HepG2 (cell line): Measurements from ENCODE around the gene SLC9A4. TPM values are rescaled to one million over a fixed set of nuclear protein-coding genes. Genes with fewer than 3 reads are reported as not detected.

Experiments used
- ATAC-seq: fragments of 200-7000 bp; cut with Tn5 transposase; 3 replicates; pipeline ENCODE4 v1.9.1; 2020; ENCODE audit warnings: mild to moderate bottlenecking, moderate library complexity
- BruUV-seq: library from RNA; stranded (reverse); fragments of 400-500 nt; replicated peaks from 2 replicates; lab custom pipeline; 2021; lab: Mats Ljungman, UMichigan
- CTCF ChIA-PET: fragments of 300-600 bp; formaldehyde crosslinking; extraction: SDS; loops from one replicate; lab custom pipeline; 2021; ENCODE audit warnings: low total read pairs, inconsistent platforms, low intra/inter-chr PET ratio; lab: Yijun Ruan, JAX
- POLR2A ChIA-PET: fragments of 350-600 bp; sonication (Branson Sonifier 250); formaldehyde crosslinking; loops from one replicate; lab custom pipeline; 2020; ENCODE audit warnings: antibody characterized with exemption, inconsistent platforms; lab: Yijun Ruan, JAX
- DNase-seq: peaks from one replicate; pipeline ENCODE4 v3.0.0-alpha.2; 2015; ENCODE audit warnings: low spot score
- FAIRE-seq: peaks from 3 replicates; lab custom pipeline; 2011; peaks lifted over from hg19 to GRCh38; lab: Jason Lieb, UNC
- H2AFZ ChIP-seq: one replicate; pipeline ENCODE4 v1.6.1; 2011; ENCODE audit warnings: low read length, inconsistent platforms
- H3K27ac ChIP-seq: fragments of 300-600 bp; 3 replicates; pipeline ENCODE4 v1.8.0; 2011; ENCODE audit warnings: mixed run types, mild to moderate bottlenecking, mixed read lengths, low read length, inconsistent platforms; ENCODE audit not compliant: insufficient read depth; ENCODE audit errors: extremely low read length
- H3K27me3 ChIP-seq, 2 experiments: fragments of 200-600 bp in 1 of 2; 2 replicates in 1 of 2; 3 replicates in 1 of 2; pipeline versions ENCODE4 v1.6.0 to v1.8.0; 2011; ENCODE audit warnings: low read length in 2 of 2, mild to moderate bottlenecking in 2 of 2, moderate library complexity in 2 of 2, inconsistent platforms in 1 of 2; ENCODE audit not compliant: insufficient read depth in 2 of 2, control insufficient read depth in 1 of 2
- H3K36me3 ChIP-seq, 2 experiments: fragments of 200-600 bp in 1 of 2; replicated peaks in 1 of 2; 2 replicates in 1 of 2; 3 replicates in 1 of 2; pipeline versions ENCODE4 v1.5.1 to v1.8.0; 2011; ENCODE audit warnings: low read length in 2 of 2, inconsistent platforms in 1 of 2; ENCODE audit not compliant: insufficient read depth in 2 of 2, control insufficient read depth in 1 of 2
- H3K4me1 ChIP-seq: 2 replicates; pipeline ENCODE4 v1.5.1; 2012; ENCODE audit warnings: low read length, inconsistent platforms; ENCODE audit not compliant: insufficient read depth
- H3K4me2 ChIP-seq: 2 replicates; pipeline ENCODE4 v1.6.0; 2011; ENCODE audit warnings: low read depth, low read length, inconsistent platforms
- H3K4me3 ChIP-seq, 3 experiments: fragments of 200-600 bp in 1 of 3; sonication (generic), shearing (Covaris generic) in 1 of 3; replicated peaks in 1 of 3; 2 replicates each; pipeline ENCODE4 v1.5.1; 2011 to 2016; ENCODE audit warnings: low read length in 3 of 3, inconsistent platforms in 2 of 3, low read depth in 2 of 3, mild to moderate bottlenecking in 2 of 3, control low read depth in 1 of 3, mixed read lengths in 1 of 3; ENCODE audit not compliant: insufficient read depth in 1 of 3
- H3K79me2 ChIP-seq: one replicate; pipeline ENCODE4 v1.6.1; 2011; ENCODE audit warnings: low read length, inconsistent platforms; ENCODE audit not compliant: insufficient read depth
- H3K9ac ChIP-seq: 2 replicates; pipeline ENCODE4 v1.6.0; 2011; ENCODE audit warnings: mild to moderate bottlenecking, low read depth, low read length, inconsistent platforms; ENCODE audit not compliant: insufficient read depth
- H3K9me3 ChIP-seq: 2 replicates; pipeline ENCODE4 v1.5.1; 2012; ENCODE audit warnings: mild to moderate bottlenecking, low read length
- H4K20me1 ChIP-seq: 2 replicates; pipeline ENCODE4 v1.6.0; 2011; ENCODE audit warnings: inconsistent platforms, mild to moderate bottlenecking, low read length, moderate library complexity; ENCODE audit not compliant: insufficient read depth
- ARNT2 ChIP-seq: sonication (generic); formaldehyde crosslinking; IDR thresholded peaks from 2 replicates; pipeline ENCODE4 v1.8.0; 2022; ENCODE audit warnings: mild to moderate bottlenecking, low read depth, missing genetic modification reagents, moderate library complexity
- DR1 ChIP-seq: sonication (generic); formaldehyde crosslinking; IDR thresholded peaks from 2 replicates; pipeline ENCODE4 v1.8.0; 2021; ENCODE audit warnings: mild to moderate bottlenecking, missing genetic modification reagents, inconsistent platforms
- FOSL1 ChIP-seq: sonication (generic); formaldehyde crosslinking; IDR thresholded peaks from 2 replicates; pipeline ENCODE4 v1.9.0; 2021; ENCODE audit warnings: missing genetic modification reagents, borderline replicate concordance
- HDAC6 ChIP-seq: fragments of 200-600 bp; sonication (generic); IDR thresholded peaks from 2 replicates; pipeline ENCODE4 v1.7.0; 2017; ENCODE audit warnings: mild to moderate bottlenecking, antibody characterized with exemption, low read length, low read depth
- HHEX ChIP-seq: IDR thresholded peaks from 2 replicates; pipeline ENCODE4 v1.6.1; 2016; ENCODE audit warnings: control low read depth
- HMGA1 ChIP-seq: sonication (generic); formaldehyde crosslinking; conservative IDR thresholded peaks from 2 replicates; pipeline ENCODE4 v1.4.0; 2020; ENCODE audit warnings: missing genetic modification reagents
- NFE2L1 ChIP-seq: sonication (generic); formaldehyde crosslinking; IDR thresholded peaks from 2 replicates; pipeline ENCODE4 v1.4.0; 2020; ENCODE audit warnings: missing genetic modification reagents, mild to moderate bottlenecking, borderline replicate concordance
- RCOR2 ChIP-seq: IDR thresholded peaks from 2 replicates; pipeline ENCODE4 v1.6.1; 2016; ENCODE audit warnings: missing biosample characterization, missing genetic modification reagents
- SSRP1 ChIP-seq: IDR thresholded peaks from 2 replicates; pipeline ENCODE4 v1.6.1; 2016; ENCODE audit warnings: control low read depth
- TBP ChIP-seq: sonication (generic); formaldehyde crosslinking; IDR thresholded peaks from 2 replicates; pipeline ENCODE4 v1.5.0; 2020; ENCODE audit warnings: missing genetic modification reagents
- ZEB1 ChIP-seq: IDR thresholded peaks from 2 replicates; pipeline ENCODE4 v1.6.1; 2012; ENCODE audit warnings: mild to moderate bottlenecking, low read depth, inconsistent platforms; ENCODE audit not compliant: insufficient replicate concordance
- ZNF317 ChIP-seq: sonication (generic); formaldehyde crosslinking; IDR thresholded peaks from 2 replicates; pipeline ENCODE4 v1.5.0; 2020; ENCODE audit warnings: mild to moderate bottlenecking, missing genetic modification reagents
- ZNF337 ChIP-seq: sonication (generic); formaldehyde crosslinking; IDR thresholded peaks from 2 replicates; pipeline ENCODE4 v1.5.1; 2020; ENCODE audit warnings: missing genetic modification reagents, low read depth, mild to moderate bottlenecking, borderline replicate concordance
- ZNF33B ChIP-seq: sonication (generic); formaldehyde crosslinking; IDR thresholded peaks from 2 replicates; pipeline ENCODE4 v1.5.1; 2020; ENCODE audit warnings: mild to moderate bottlenecking, missing genetic modification reagents
- ZNF367 ChIP-seq: sonication (generic); formaldehyde crosslinking; IDR thresholded peaks from 2 replicates; pipeline ENCODE4 v1.4.0; 2020; ENCODE audit warnings: missing genetic modification reagents, borderline replicate concordance
- ZNF773 ChIP-seq: sonication (generic); formaldehyde crosslinking; IDR thresholded peaks from 2 replicates; pipeline ENCODE4 v1.4.0; 2020; ENCODE audit warnings: missing genetic modification reagents, borderline replicate concordance
- ZSCAN20 ChIP-seq: sonication (generic); formaldehyde crosslinking; IDR thresholded peaks from 2 replicates; pipeline ENCODE4 v1.4.0; 2020; ENCODE audit warnings: missing genetic modification reagents, mild to moderate bottlenecking, borderline replicate concordance
- WGBS: methylation state at CpG from one replicate; pipeline ENCODE4 v1.1.6; 2017; ENCODE audit warnings: low lambda C conversion rate; 5-methylcytosine and 5-hydroxymethylcytosine counted together
- in situ Hi-C: cut with HindIII; loops from 2 replicates; pipeline ENCODE4 v1.10.0; 2017; ENCODE audit warnings: low pct_unique_long_range_greater_than_20kb; ENCODE audit not compliant: extremely low pct_ligation_motif_present
- intact Hi-C: fragments of 100-400 bp; cut with micrococcal nuclease; formaldehyde crosslinking; loops from one replicate; pipeline ENCODE4 v1.10.0; 2022; ENCODE audit not compliant: unreplicated experiment
- polyA plus RNA-seq, 8 experiments: library from polyadenylated mRNA; depleted of rRNA in 3 of 8; stranded (reverse) in 7 of 8; unstranded in 1 of 8; fragments of >200 nt; fragmentation: Illumina TruSeq in 4 of 8; extraction: Trizol in 4 of 8; gene quantifications; 2 replicates each; pipeline versions ENCODE4 v1.2.1 to v1.2.3, GENCODE V29; 2011 to 2016; ENCODE audit warnings: low read depth in 4 of 8, missing spikeins in 1 of 8, mixed read lengths in 1 of 8; ENCODE audit not compliant: insufficient read depth in 1 of 8
- total RNA-seq, 5 experiments: library from RNA; depleted of rRNA; stranded (reverse); fragments of >200 nt; fragmentation: Illumina TruSeq; extraction: Trizol; gene quantifications; 2 replicates each; pipeline ENCODE4 v1.2.3, GENCODE V29; 2016; ENCODE audit warnings: low read depth in 1 of 5

The SLC9A4 gene
- total and polyA plus RNA-seq, 2 of the 13 experiments (the other 11 are each of a cell fraction or from before 2014, with no cell fraction given), result not detected

DNA sequence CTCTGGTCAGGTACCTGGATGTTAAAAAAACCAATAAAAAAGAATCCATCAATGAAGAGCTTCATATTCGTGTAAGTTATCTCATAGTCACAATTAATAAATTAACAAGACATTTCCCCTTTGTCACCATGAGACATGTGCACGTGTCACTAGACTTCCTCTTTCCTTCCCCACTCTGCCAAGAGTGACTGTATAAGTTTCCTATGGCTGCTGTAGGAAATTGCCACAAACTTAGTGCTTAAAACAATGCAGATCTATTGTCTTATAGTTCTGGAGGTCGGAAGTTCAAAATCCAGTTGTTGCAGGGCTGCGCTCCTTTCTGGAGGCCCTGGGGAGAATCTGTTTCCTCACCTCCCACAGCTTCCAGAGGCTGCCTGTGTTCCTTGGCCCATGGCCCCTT is 35.8 kb downstream of the SLC9A4 start:
- 22% methylated on average over 4 of the region's 4 CpGs for WGBS
- H3K4me2 ChIP-seq, result no peak overlapping the region
- ATAC-seq (no peak), FAIRE-seq (no peak), DNase-seq (no peak)
- H3K9ac ChIP-seq, result no peak overlapping the region
- no peaks in the 10 kb centered on the region for H3K4me1 ChIP-seq
- no peaks in the 10 kb centered on the region for H3K9me3 ChIP-seq
- no peaks in the 10 kb centered on the region for H4K20me1 ChIP-seq
- in situ Hi-C loops (no loop called here), intact Hi-C loops (no loop called here)
- H3K36me3 ChIP-seq, result no peaks in the 10 kb centered on the region
- no peak overlapping the region for H3K4me3 ChIP-seq
- H2AFZ ChIP-seq, result no peak overlapping the region
- H3K27ac ChIP-seq, result no peak overlapping the region
- TF ChIP-seq SSRP1 (no peak), ZNF317 (CRISPR knock-in tag) (no peak)
- 0 out of 5 replicates have a peak, but pooled peaks cover 0 to 6% of the 10 kb centered on the region in 2 experiments for H3K27me3 ChIP-seq
- POLR2A ChIA-PET, result no interaction called here
- CTCF ChIA-PET, result no interaction called here
- BruUV-seq, result no TSS peak
- H3K79me2 ChIP-seq, result no peaks in the 10 kb centered on the region

DNA sequence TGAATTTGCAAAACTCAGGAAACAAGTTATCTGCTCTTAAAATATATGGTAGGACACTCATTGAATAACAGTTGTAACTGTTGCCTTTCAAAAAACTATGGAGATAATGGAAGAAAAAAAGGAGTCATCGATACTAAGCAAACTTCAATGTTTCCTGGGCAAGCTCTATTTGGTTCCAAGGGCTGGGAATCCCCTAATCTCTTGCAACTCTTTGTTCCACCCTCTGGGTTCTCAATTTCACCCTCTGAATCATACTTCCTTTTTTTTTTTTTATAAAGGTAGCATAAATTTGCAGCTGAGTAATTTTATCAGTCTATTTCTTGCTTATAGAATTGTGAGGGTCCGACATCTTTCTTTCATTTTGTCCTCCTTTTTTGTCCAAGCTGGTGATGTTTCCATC is 36.7 kb downstream of the SLC9A4 start:
- no peak overlapping the region for H2AFZ ChIP-seq
- in situ Hi-C loops, result no loop called here
- H3K79me2 ChIP-seq, result no peaks in the 10 kb centered on the region
- intact Hi-C loops, result no loop called here
- no peaks in the 10 kb centered on the region for H3K36me3 ChIP-seq
- H3K9ac ChIP-seq, result no peak overlapping the region
- H3K9me3 ChIP-seq, result no peaks in the 10 kb centered on the region
- H3K27me3 ChIP-seq, result 0 out of 5 replicates have a peak, but pooled peaks cover 0 to 6% of the 10 kb centered on the region in 2 experiments
- TF ChIP-seq ZSCAN20 (no peak), NFE2L1 (CRISPR knock-in tag) (no peak), ZNF773 (CRISPR knock-in tag) (no peak), HMGA1 (no peak), HDAC6 (no peak), FOSL1 (CRISPR knock-in tag) (no peak), ZNF337 (no peak), HHEX (CRISPR knock-in tag) (no peak), RCOR2 (no peak), ZNF367 (CRISPR knock-in tag) (no peak), ARNT2 (CRISPR knock-in tag) (no peak), TBP (no peak), DR1 (no peak), ZEB1 (no peak), ZNF33B (CRISPR knock-in tag) (no peak)
- H3K4me2 ChIP-seq, result no peak overlapping the region
- H3K27ac ChIP-seq, result no peak overlapping the region
- DNase-seq, result no peak
- H3K4me1 ChIP-seq, result no peaks in the 10 kb centered on the region
- BruUV-seq, result no TSS peak
- ChIA-PET CTCF (no interaction called here), POLR2A (no interaction called here)
- WGBS, result 2% methylated on average over 2 of the region's 2 CpGs
- no peak overlapping the region for H3K4me3 ChIP-seq
- FAIRE-seq, result no peak
- no peaks in the 10 kb centered on the region for H4K20me1 ChIP-seq
- ATAC-seq, result no peak
